ENCODE data around the gene IRX6. TPM values are rescaled to one million over a fixed set of nuclear protein-coding genes. Genes with fewer than 3 reads are reported as not detected.

The IRX6 gene
- total and polyA plus RNA-seq, 2 of the 13 experiments (the other 11 are each of a cell fraction or from before 2014, with no cell fraction given), result not detected

- H3K27ac ChIP-seq (ENCODE audit: extremely low read length, insufficient read depth, low read length), result no peak overlapping the region
- no peaks in the 10 kb centered on the region for H4K20me1 ChIP-seq (ENCODE audit: insufficient read depth, low read length)
- ChIA-PET CTCF (ENCODE audit: low intra/inter-chr PET ratio, low total read pairs) (no interaction called here), POLR2A (interaction anchor here (0.6 kb wide), 1 partner anchor 1602 kb away, joined by 3 read pairs; no protein-coding TSS in a partner anchor)
- no peaks in the 10 kb centered on the region for H3K36me3 ChIP-seq (replicated peaks in 1 of 2; ENCODE audit: control insufficient read depth in 1 of 2, insufficient read depth in 2 of 2, low read length in 2 of 2)
- BruUV-seq (replicated peaks), result no TSS peak
- H3K9me3 ChIP-seq (ENCODE audit: low read length), result no peaks in the 10 kb centered on the region
- in situ Hi-C loops (cut with HindIII; ENCODE audit: extremely low pct_ligation_motif_present, low pct_unique_long_range_greater_than_20kb) (no loop called here), intact Hi-C loops (cut with micrococcal nuclease; ENCODE audit: unreplicated experiment) (no loop called here)
- H3K4me3 ChIP-seq (replicated peaks in 1 of 3; ENCODE audit: insufficient read depth in 1 of 3, low read depth in 2 of 3, low read length in 3 of 3), result no peak overlapping the region
- no peak overlapping the region for H3K9ac ChIP-seq (ENCODE audit: insufficient read depth, low read depth, low read length)
- no peaks in the 10 kb centered on the region for H3K4me1 ChIP-seq (ENCODE audit: insufficient read depth, low read length)
- DNase-seq (ENCODE audit: low spot score) (no peak), FAIRE-seq (no peak), ATAC-seq (no peak)
- no peaks in the 10 kb centered on the region for H3K79me2 ChIP-seq (ENCODE audit: insufficient read depth, low read length)
- 27% methylated on average over 6 of the region's 6 CpGs for WGBS (ENCODE audit: low lambda C conversion rate)
- no peak overlapping the region for H3K4me2 ChIP-seq (ENCODE audit: low read depth, low read length)
- H2AFZ ChIP-seq (ENCODE audit: low read length), result no peak overlapping the region
- TF ChIP-seq DDIT3 (CRISPR knock-in tag; IDR thresholded peaks at IDR 0.05), result no peak
- peak; percentile 96 for TF ChIP-seq CREB1 (IDR thresholded peaks at IDR 0.05)
- TF ChIP-seq CREB1 (CRISPR knock-in tag; IDR thresholded peaks at IDR 0.05), result no peak
- peak; percentile 90 for TF ChIP-seq ATF7 (IDR thresholded peaks at IDR 0.05)
- TF ChIP-seq ATF7 (CRISPR knock-in tag; IDR thresholded peaks at IDR 0.05), result no peak
- H3K27me3 ChIP-seq (ENCODE audit: control insufficient read depth in 1 of 2, insufficient read depth in 2 of 2, low read length in 2 of 2), result peaks cover 0 to 5% of the 10 kb centered on the region in 2 experiments; a peak in 1 of 5 replicates
Measured at GRCh38 chr16:55346475-55346874, 22.5 kb downstream of the IRX6 start.

GRCh38 chr16:55349867-55350266 lies 25.9 kb downstream of the IRX6 start:
- intact Hi-C loops (cut with micrococcal nuclease; ENCODE audit: unreplicated experiment) (no loop called here), in situ Hi-C loops (cut with HindIII; ENCODE audit: extremely low pct_ligation_motif_present, low pct_unique_long_range_greater_than_20kb) (no loop called here)
- ATAC-seq, result no peak
- Histone ChIP-seq H3K4me2 (ENCODE audit: low read depth, low read length) (no peak overlapping the region), H4K20me1 (ENCODE audit: insufficient read depth, low read length) (no peaks in the 10 kb centered on the region), H3K9me3 (ENCODE audit: low read length) (no peaks in the 10 kb centered on the region), H3K27me3 (ENCODE audit: control insufficient read depth in 1 of 2, insufficient read depth in 2 of 2, low read length in 2 of 2) (no peaks in the 10 kb centered on the region; a peak in 1 of 5 replicates), H3K79me2 (ENCODE audit: insufficient read depth, low read length) (no peaks in the 10 kb centered on the region), H2AFZ (ENCODE audit: low read length) (no peak overlapping the region), H3K4me3 (replicated peaks in 1 of 3; ENCODE audit: insufficient read depth in 1 of 3, low read depth in 2 of 3, low read length in 3 of 3) (no peak overlapping the region), H3K36me3 (replicated peaks in 1 of 2; ENCODE audit: control insufficient read depth in 1 of 2, insufficient read depth in 2 of 2, low read length in 2 of 2) (no peaks in the 10 kb centered on the region), H3K27ac (ENCODE audit: extremely low read length, insufficient read depth, low read length) (no peak overlapping the region), H3K4me1 (ENCODE audit: insufficient read depth, low read length) (no peaks in the 10 kb centered on the region), H3K9ac (ENCODE audit: insufficient read depth, low read depth, low read length) (no peak overlapping the region)
- FAIRE-seq, result no peak
- BruUV-seq (replicated peaks), result no TSS peak
- CTCF ChIA-PET (ENCODE audit: low intra/inter-chr PET ratio, low total read pairs), result no interaction called here
- 0% methylated on average over 1 of the region's 1 CpG for WGBS (ENCODE audit: low lambda C conversion rate)
- DNase-seq (ENCODE audit: low spot score), result no peak
- POLR2A ChIA-PET, result no interaction called here
- TF ChIP-seq ZNF17 (CRISPR knock-in tag; IDR thresholded peaks at IDR 0.05) (no peak), ZNF773 (CRISPR knock-in tag; IDR thresholded peaks at IDR 0.05; ENCODE audit: borderline replicate concordance) (no peak), HMGXB3 (CRISPR knock-in tag; IDR thresholded peaks at IDR 0.05; ENCODE audit: borderline replicate concordance) (no peak), ATM (IDR thresholded peaks at IDR 0.05; ENCODE audit: borderline replicate concordance) (no peak), ZSCAN12 (CRISPR knock-in tag; IDR thresholded peaks at IDR 0.05) (no peak), KDM3A (CRISPR knock-in tag; IDR thresholded peaks at IDR 0.05; ENCODE audit: low read depth) (no peak), BHLHE40 (IDR thresholded peaks at IDR 0.05; ENCODE audit: low read length) (no peak), FIP1L1 (IDR thresholded peaks at IDR 0.05; ENCODE audit: borderline replicate concordance, insufficient read depth, low read depth, low read length) (no peak), ZNF614 (CRISPR knock-in tag; IDR thresholded peaks at IDR 0.05; ENCODE audit: borderline replicate concordance) (no peak)
- TF ChIP-seq, protein P1, sequence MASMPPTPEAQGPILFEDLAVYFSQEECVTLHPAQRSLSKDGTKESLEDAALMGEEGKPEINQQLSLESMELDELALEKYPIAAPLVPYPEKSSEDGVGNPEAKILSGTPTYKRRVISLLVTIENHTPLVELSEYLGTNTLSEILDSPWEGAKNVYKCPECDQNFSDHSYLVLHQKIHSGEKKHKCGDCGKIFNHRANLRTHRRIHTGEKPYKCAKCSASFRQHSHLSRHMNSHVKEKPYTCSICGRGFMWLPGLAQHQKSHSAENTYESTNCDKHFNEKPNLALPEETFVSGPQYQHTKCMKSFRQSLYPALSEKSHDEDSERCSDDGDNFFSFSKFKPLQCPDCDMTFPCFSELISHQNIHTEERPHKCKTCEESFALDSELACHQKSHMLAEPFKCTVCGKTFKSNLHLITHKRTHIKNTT (CRISPR knock-in tag; IDR thresholded peaks at IDR 0.05), result no peak

Measured in HepG2 (cell line).